Right renal pelvis (tissue), 4 donors: ENCODE measurements around the gene SEMA4D. TPM values are rescaled to one million over a fixed set of nuclear protein-coding genes. Genes with fewer than 3 reads are reported as not detected.

ENCODE experiments used
- DNase-seq, 4 donors: peaks; one replicate each; pipeline ENCODE4 v3.0.0-alpha.2; 2013; ENCODE audit warnings: low read depth in 4 of 4, low spot score in 3 of 4, missing footprints in 1 of 4
- polyA plus RNA-seq, 4 donors: library from polyadenylated mRNA; unstranded; fragments of 120-200 nt; gene quantifications; one replicate each; pipeline ENCODE4 v1.2.1, GENCODE V29; 2013; ENCODE audit not compliant: insufficient read length in 4 of 4

Gene SEMA4D
- polyA plus RNA-seq, 4 donors: 40.3 to 58.9 (median 47.4) TPM

GRCh38 chr9:89448821-89449220 lies 49.1 kb downstream of the SEMA4D start:
- DNase-seq: no peak

GRCh38 chr9:89448381-89448780 lies 49.5 kb downstream of the SEMA4D start:
- no peak for DNase-seq

- no peak for DNase-seq
Measured at GRCh38 chr9:89447416-89447815, 50.5 kb downstream of the SEMA4D start.

DNA sequence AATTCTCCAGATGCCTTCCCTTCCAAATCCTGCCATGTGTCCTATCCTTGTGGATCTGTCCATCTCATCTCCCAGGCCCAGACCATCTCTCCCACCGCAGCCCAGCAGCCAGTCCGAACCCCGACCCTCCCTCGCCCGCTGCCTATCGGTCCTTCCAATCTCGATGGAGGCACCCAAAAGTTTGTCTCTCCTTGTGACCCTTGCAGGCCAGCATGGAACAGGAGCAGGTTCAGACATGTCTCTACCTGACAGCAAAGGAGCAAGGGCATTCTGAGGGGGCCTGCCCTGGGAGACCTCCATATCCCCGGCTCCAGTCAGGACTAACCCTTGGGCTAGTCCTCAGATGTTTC lies 51.0 kb downstream of the SEMA4D start:
- no peak for DNase-seq

DNA sequence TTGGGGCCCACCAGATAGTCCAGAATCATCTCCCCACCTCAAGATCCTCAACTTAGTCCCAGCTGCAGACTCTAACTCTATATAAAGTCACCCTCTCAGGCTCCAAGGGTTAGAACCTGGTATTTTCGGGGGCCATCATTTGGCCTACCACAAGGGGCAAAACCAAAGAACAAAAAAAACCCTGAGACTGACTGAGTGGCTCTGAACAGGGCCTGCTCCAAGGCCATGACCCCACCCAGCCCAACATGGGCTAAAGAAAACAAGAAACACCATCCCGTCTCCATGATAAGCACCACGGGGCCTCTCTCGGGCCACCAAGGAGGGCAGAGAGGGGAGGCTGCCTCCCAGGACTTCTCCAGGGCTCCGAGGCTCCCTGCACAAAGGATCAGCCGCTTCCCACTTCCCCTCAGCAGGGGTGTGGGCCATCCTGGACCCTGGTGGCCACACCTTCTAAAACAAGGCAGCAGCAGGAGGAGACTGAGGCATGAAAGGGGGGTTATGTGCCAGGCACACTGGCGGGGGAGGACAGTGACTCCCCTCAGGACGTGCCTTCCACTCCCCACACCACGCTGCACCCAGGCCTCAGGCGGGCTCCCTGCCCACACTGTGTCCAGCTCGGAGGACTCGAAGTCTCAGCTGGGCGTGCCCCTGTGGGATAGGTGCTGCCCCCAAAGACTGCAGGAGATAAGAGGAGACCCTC lies 51.5 kb downstream of the SEMA4D start:
- no peak for DNase-seq

DNA sequence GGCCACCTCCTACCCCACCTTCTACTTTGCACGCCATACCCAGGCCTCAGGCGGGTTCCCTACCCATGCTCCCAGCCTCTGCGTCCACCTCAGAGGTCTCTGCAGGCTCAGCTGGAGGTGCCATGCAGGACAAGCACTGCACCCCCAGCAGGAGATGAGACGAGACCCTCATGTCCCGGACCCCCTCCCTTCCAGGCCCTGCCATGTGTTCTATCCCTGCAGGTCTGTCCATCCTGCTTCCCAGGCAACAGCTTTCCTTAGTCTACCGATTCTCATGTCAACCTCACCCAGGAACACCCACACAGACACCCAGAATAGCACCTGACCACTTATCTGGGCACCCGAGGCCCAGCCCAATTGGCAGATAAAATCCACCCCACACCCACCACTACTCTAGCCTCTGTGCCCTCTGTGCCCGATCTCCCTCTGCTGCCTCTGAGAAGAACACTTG lies 52.1 kb downstream of the SEMA4D start:
- no peak for DNase-seq

GRCh38 chr9:89444925-89445765 lies 52.8 kb downstream of the SEMA4D start:
- DNase-seq: no peak

DNA sequence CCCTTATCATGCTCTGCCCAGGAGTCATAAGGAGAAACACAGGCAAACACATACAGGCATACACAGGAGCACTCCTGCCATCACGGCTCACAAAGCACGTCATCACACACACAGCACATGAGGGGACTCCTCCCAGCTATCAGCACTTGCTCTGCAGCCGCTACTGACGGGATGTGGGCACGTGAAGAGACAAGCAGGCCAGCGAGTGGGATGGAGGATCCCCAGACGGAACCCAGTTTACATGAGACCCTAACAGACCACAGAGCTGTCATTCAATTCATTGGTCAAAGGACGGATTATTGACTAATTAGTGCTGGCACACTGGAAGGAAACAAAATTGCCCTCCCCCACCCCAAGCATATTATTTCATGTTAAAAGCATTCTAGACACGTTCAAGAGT lies 53.6 kb downstream of the SEMA4D start:
- DNase-seq: no peak

DNA sequence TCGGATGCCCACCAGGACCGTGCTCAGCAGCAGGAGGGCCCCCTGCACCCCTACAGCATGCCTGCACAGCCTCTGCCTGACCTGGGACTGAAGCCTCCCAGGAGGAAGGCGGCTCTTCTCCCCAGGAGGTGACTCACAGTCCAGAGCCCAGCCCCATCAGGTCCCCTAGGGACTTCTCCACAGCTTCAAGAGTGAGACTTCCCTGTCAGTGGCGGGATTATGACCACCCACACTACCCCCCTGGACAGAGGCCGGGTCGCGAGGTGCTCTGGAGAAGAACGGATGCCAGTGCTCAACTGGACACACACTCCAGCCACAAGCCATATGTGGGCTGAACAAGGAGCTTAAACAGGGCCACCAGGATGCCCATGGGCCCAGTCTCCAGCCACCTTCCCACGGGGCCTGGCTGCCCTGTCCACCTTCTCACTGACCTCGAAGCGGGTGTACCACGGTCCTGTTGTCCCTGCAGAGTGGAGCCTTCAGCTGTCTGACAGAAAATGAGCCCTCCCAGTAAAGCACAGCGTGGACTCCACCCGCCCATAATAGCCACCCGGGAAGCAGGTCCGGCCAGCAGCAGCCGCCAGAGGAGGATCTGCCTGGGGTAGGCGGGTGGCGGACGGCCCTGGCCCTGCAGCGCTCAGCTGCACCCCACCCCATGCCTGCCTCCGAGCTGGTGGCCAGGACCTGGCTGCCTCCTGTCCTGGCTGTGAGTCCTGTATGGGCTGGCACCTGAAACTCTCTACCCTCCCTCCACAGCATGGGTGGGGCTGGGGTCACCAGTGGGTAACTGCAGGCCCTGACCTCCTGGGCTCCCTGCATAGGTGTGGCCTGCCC lies 54.7 kb downstream of the SEMA4D start:
- DNase-seq: no peak

GRCh38 chr9:89442501-89442978 lies 55.4 kb downstream of the SEMA4D start:
- no peak for DNase-seq

DNA sequence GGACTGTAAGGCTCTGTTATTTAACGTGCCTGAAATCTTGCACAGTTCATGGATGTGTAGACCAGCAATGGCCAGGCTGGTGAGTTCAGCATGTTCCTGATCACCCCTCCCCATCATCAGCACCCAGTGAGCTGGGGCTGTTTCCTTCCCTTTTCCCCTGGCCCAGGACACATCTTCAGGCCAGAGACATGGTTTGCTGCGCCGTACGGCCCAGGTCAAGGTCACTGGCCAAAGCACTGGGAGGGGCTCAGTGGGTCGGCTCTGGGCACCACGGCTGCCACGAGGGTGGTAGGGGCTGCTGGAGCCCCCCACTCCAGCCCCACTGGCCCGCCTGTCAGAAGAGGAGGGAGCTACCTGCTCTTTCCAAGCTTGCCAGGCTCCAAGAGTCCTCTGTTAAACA lies 55.9 kb downstream of the SEMA4D start:
- no peak for DNase-seq

DNA sequence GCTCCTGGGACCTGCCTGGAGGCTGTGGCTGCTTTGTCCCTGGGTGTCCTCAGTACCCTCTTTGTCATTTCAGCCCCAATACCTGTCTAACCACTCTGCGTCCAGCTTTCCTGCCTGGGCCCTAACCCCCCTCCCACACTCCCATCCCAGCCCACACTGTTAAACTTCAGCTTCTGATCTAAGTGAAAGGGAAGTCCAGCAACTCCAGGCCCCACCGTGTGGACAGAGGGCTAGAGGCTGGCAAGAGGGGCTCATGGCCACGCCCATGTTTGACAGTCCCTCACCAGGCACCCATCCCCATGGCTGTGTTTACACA lies 56.3 kb downstream of the SEMA4D start:
- DNase-seq: no peak

DNA sequence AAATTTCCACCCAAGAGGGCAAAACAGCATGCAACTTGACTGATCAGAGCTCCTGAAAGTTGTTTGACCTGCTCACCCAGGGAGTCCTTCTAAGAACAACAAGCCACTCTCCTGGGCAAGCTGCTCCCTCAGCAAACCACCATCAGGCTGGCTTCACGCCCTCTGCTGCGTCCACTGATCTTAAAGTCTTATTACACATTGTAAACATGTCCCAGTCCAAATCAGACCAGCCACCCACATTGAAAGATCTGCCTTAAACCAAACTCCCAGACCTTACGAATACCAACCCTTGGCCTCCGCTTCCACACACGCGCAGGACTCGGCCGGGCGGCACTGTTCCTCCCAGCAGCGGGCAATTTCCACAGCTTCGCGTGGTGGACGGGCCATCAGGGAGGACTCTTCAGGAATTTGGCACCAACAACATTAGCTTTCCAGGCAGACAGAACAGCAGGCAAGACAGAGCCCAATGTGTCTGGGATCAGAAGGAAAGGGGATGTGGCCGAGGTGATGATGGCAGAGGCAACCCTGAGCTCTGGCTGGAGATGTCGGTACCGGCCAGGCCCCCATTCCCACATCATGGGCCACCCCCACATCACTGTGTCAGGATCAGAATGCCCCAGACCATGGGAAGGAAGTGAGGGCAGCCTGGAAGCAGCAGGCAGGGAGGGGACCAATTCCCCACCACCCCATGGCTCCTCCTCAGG lies 56.8 kb downstream of the SEMA4D start:
- DNase-seq: no peak

- no peak for DNase-seq
Measured at GRCh38 chr9:89440548-89440947, 57.4 kb downstream of the SEMA4D start.

DNA sequence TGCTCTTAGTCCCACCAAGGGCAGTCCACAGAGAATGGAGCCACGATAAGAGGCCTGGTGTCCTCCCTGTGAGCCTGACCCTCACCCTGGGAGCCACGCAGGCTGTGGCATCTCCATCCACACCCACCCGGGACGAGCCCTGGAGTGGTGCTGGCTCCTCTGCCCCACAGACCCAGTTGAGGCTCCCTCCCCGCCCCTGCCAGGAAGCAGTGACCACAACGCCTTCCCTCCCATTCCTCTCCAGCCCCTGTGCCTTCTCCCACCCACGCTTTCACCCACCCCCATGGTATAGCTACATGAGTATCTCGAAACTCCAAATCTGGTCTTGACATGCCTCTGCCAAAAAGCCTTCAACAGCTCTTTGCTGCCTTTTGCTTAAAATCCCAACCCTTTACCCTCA lies 57.9 kb downstream of the SEMA4D start:
- DNase-seq: no peak

DNA sequence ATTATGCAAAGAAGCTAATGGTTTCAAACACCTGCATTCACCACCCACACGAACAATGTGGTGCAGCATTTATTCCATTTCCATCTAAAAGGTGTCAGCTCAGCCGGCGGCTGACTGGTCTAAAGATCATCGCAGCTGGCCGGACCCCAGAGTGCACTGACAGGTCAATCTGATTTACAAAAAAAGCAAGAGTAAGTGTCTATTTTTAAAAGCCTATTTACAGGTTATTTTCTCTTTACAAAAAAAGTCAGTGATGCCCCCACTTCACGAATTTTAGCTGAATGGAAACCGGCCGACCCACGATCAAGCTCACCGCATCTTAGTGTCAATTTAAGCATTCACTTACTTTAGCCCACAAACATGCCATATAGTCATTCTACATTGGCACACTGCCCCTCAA lies 58.3 kb downstream of the SEMA4D start:
- no peak for DNase-seq

- DNase-seq: no peak
Measured at GRCh38 chr9:89438194-89438593, 59.7 kb downstream of the SEMA4D start.

- DNase-seq: no peak
Measured at GRCh38 chr9:89437772-89438171, 60.1 kb downstream of the SEMA4D start.

DNA sequence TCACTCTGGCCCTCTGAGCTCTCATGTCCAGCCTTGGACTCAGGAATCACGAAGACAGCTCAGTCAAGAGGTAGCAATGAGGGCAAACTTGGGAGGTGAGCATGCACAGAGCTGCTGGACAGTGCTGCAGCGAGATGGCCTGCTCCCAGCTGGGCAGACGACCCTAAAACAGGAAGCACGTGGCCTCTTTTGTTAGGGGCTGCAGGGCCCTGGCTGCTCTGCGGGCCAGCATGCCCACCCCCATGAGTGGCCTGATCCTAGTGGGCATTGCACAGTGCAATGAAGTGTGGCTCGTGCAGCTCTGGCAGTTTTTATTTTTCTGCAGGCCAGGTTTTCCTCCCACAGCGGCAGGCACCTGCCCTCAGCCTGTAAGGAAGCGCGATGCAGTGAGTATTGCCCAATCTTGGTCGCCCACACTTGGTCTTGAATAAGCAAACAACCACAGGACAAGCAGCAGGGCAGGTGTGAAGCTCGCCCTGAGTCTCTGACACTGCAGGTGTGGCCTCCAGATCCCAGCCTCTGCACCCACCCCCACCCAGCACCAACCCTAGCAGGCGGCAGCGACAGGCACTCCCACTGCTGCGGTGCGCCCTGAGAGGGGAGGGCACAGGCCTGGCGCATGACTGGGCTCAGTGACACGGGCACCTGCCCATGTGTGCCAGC lies 60.8 kb downstream of the SEMA4D start:
- no peak for DNase-seq

- no peak for DNase-seq
Measured at GRCh38 chr9:89436326-89436725, 61.6 kb downstream of the SEMA4D start.
